ENCODE measurements around the gene TWIST1. TPM values are rescaled to one million over a fixed set of nuclear protein-coding genes. Genes with fewer than 3 reads are reported as not detected.

TWIST1 gene
- total RNA-seq, 2 experiments from 2014 or later, result not detected

GRCh38 chr7:19101909-19102308 lies 15.5 kb downstream of the TWIST1 start:
- Histone ChIP-seq H4K20me1 (ENCODE audit: insufficient read depth, low read length) (no peaks in the 10 kb centered on the region), H3K4me3 (ENCODE audit: low read depth, low read length, poor library complexity, severe bottlenecking) (no peak overlapping the region), H3K36me3 (ENCODE audit: insufficient read depth, low read length) (no peaks in the 10 kb centered on the region), H3K9me3 (ENCODE audit: low read length) (no peaks in the 10 kb centered on the region), H3K27ac (ENCODE audit: low read depth, low read length, poor library complexity, severe bottlenecking) (no peak overlapping the region), H3K9me2 (ENCODE audit: insufficient read depth, low read length) (no peaks in the 10 kb centered on the region), H2AFZ (ENCODE audit: low read length) (no peak overlapping the region), H3K4me1 (ENCODE audit: insufficient read depth, low read length, poor library complexity, severe bottlenecking) (no peaks in the 10 kb centered on the region), H3K79me2 (ENCODE audit: insufficient read depth, low read depth, low read length) (no peaks in the 10 kb centered on the region), H3K4me2 (ENCODE audit: low read length) (no peak overlapping the region)
- no TSS peak for BruUV-seq (replicated peaks)
- ChIA-PET CTCF (ENCODE audit: unreplicated experiment) (no interaction called here), POLR2A (no interaction called here)
- intact Hi-C loops (cut with micrococcal nuclease; ENCODE audit: unreplicated experiment), result no loop called here
- DNase-seq (ENCODE audit: low spot score), result no peak
- TF ChIP-seq EZH2phosphoT487 (IDR thresholded peaks at IDR 0.05; ENCODE audit: borderline replicate concordance, low read depth, low read length) (no peak), CTCF (conservative IDR thresholded peaks at IDR 0.05; ENCODE audit: low read length) (no peak)

DNA sequence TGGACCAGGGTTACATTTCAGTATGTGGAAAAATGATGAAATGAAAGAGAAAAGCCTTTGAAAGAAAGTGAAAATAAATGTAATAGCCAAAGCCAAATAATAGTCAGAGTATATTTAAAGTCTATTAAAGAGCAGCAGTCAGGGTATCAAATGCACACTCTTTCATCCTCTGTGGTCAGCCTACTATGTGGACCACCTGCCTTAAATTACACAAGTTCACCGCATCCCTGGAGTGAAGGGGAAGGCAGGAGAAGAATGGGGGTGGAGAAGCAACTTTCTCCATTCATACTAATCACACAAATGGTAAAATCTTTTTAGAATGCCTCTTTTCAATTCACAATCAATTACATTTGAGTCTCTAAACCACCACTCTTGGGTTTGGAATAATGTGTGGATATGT lies 16.0 kb downstream of the TWIST1 start:
- Histone ChIP-seq H3K9me3 (ENCODE audit: low read length) (no peaks in the 10 kb centered on the region), H3K4me3 (ENCODE audit: low read depth, low read length, poor library complexity, severe bottlenecking) (no peak overlapping the region), H2AFZ (ENCODE audit: low read length) (no peak overlapping the region), H3K36me3 (ENCODE audit: insufficient read depth, low read length) (no peaks in the 10 kb centered on the region), H3K9me2 (ENCODE audit: insufficient read depth, low read length) (no peaks in the 10 kb centered on the region), H3K79me2 (ENCODE audit: insufficient read depth, low read depth, low read length) (no peaks in the 10 kb centered on the region), H4K20me1 (ENCODE audit: insufficient read depth, low read length) (no peaks in the 10 kb centered on the region), H3K4me2 (ENCODE audit: low read length) (no peak overlapping the region), H3K27ac (ENCODE audit: low read depth, low read length, poor library complexity, severe bottlenecking) (no peak overlapping the region), H3K4me1 (ENCODE audit: insufficient read depth, low read length, poor library complexity, severe bottlenecking) (no peaks in the 10 kb centered on the region)
- CTCF ChIA-PET (ENCODE audit: unreplicated experiment), result no interaction called here
- no peak for TF ChIP-seq EZH2phosphoT487 (IDR thresholded peaks at IDR 0.05; ENCODE audit: borderline replicate concordance, low read depth, low read length)
- TF ChIP-seq CTCF (conservative IDR thresholded peaks at IDR 0.05; ENCODE audit: low read length), result no peak
- no TSS peak for BruUV-seq (replicated peaks)
- no peak for DNase-seq (ENCODE audit: low spot score)
- POLR2A ChIA-PET, result no interaction called here
- intact Hi-C loops (cut with micrococcal nuclease; ENCODE audit: unreplicated experiment), result no loop called here

- no peaks in the 10 kb centered on the region for H3K9me2 ChIP-seq (ENCODE audit: insufficient read depth, low read length)
- CTCF ChIA-PET (ENCODE audit: unreplicated experiment), result no interaction called here
- H3K4me1 ChIP-seq (ENCODE audit: insufficient read depth, low read length, poor library complexity, severe bottlenecking), result no peaks in the 10 kb centered on the region
- TF ChIP-seq CTCF (conservative IDR thresholded peaks at IDR 0.05; ENCODE audit: low read length), result no peak
- TF ChIP-seq EZH2phosphoT487 (IDR thresholded peaks at IDR 0.05; ENCODE audit: borderline replicate concordance, low read depth, low read length), result no peak
- POLR2A ChIA-PET, result no interaction called here
- H4K20me1 ChIP-seq (ENCODE audit: insufficient read depth, low read length), result no peaks in the 10 kb centered on the region
- DNase-seq (ENCODE audit: low spot score), result no peak
- H3K9me3 ChIP-seq (ENCODE audit: low read length), result no peaks in the 10 kb centered on the region
- intact Hi-C loops (cut with micrococcal nuclease; ENCODE audit: unreplicated experiment), result no loop called here
- H3K27ac ChIP-seq (ENCODE audit: low read depth, low read length, poor library complexity, severe bottlenecking), result no peak overlapping the region
- no peak overlapping the region for H3K4me2 ChIP-seq (ENCODE audit: low read length)
- no peaks in the 10 kb centered on the region for H3K36me3 ChIP-seq (ENCODE audit: insufficient read depth, low read length)
- H2AFZ ChIP-seq (ENCODE audit: low read length), result no peak overlapping the region
- no TSS peak for BruUV-seq (replicated peaks)
- H3K4me3 ChIP-seq (ENCODE audit: low read depth, low read length, poor library complexity, severe bottlenecking), result no peak overlapping the region
- no peaks in the 10 kb centered on the region for H3K79me2 ChIP-seq (ENCODE audit: insufficient read depth, low read depth, low read length)
Measured at GRCh38 chr7:19099924-19100323, 17.5 kb downstream of the TWIST1 start.

All from OCI-LY7 (cell line).